ENCODE results near the gene UROD.
"Not testable (repeated sequence)": the region's sequence is repeated elsewhere in the genome, so short reads cannot be mapped to it uniquely, and the experiment has no call there.

UROD gene

DNA sequence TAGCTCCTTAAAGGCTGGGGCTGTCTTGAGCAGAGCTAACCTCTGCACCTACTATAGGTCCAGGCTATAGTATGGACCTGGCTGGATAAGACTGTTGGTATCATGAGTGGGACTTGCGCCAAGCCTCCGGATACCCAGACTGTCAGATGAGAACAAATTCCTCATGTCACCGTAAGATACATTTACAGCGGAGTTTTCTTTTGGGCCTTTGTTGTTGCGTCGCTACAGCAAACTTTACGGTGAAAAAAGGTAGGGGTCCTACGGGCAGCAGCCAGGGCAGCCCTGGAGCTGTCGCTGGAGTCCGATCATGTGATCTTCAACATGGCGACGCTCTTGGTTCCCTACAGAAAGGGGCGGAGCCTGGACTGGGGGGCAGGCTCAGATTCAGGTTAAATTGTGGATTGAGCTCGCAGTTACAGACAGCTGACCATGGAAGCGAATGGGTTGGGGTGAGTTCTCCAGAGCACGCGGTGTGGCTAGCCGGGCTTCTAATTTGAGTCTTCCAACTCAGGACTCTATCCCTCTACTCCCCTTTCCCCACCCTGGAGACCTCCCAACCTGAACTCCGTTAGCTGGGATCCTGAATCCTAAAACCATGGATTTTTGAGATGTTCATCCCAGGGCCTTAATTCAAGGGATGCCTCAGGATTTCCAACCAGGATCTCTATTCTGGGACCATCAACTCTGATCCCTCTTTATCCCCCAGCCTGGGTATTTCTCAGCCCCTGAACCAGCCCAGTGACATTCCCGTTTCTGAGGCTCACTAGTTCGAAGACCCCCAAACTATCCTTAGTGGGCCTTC lies at the start of gene UROD:
TSS of gene UROD (plus strand) at position 418 of the 802 bp plus-strand sequence. CDS start at position 430, 12 bp downstream.
- peak; percentile 99 for DNase-seq

DNA sequence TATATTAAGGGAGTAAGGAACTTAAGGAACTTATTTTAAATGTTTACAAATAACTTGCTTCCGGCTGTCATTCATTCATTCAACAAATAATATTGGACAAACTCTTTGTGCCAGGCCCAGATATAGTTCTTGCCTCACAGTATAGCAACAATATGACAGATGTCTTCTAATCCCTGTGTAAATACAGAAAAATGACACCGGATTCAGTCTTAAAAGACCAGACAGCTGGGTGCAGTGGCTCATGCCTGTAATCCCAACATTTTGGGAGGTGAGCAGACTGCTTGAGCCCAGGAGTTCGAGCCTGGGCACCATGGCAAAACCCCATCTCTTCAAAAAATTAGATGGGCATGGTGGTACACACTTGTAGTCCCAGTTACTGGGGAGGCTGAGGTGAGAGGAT lies 49.3 kb upstream of the UROD start:
- DNase-seq: no peak

DNA sequence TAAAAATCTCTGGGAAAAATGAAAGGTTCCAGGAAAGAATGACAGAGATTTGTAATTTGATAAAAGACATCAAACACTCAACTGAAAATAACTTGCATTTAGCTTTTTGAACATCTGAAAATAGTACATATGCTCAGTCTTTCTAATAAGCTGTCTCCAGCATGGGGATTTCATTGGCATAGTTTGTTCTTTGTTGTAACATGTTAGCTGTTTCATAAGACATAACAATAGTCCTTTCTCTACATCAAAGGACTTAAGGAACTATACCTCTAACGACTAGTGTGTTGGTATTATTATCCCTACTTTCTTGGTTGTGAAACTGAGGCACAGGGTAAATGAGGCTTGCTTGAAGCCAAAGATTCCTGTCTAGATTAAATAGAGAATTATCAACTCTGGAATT lies 47.7 kb upstream of the UROD start:
- no peak for DNase-seq

DNA sequence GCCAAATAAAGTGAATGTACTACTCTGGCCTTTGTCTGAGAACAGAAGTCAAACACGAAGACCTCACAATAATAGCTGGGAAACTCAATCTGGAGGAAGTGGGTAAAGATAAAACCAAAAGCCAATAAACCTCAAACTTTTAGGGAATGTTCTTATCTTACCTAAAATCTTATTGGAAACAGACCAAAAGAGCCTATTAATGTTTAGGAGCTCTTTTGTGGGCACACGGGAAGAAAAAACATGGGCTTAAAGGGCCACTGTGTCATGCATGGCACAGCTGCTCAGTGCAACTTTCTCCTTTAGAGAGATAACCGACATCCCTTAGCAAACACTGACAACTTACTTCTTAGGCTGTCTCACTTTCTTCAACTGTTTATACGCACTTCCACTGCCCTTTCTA lies 41.7 kb upstream of the UROD start:
- peak; percentile 16 for DNase-seq

DNA sequence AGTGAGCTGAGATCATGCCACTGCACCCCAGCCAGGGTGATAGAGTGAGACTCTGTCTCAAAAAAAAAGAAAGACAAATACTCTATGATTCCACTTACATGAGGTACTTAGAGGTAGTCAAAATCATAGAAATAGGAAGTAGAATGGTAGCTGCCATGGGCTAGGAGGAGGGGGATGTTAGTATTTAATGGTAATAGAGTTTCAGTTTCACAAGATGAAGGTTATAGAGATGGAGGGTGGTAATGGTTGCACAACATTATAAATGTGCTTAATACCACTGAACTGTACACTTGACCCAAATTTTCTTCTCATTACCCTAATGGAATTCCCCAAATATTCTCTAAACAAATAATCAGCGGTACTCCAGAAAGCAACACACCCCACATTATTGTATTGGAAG lies 38.4 kb upstream of the UROD start:
- no peak for DNase-seq

DNA sequence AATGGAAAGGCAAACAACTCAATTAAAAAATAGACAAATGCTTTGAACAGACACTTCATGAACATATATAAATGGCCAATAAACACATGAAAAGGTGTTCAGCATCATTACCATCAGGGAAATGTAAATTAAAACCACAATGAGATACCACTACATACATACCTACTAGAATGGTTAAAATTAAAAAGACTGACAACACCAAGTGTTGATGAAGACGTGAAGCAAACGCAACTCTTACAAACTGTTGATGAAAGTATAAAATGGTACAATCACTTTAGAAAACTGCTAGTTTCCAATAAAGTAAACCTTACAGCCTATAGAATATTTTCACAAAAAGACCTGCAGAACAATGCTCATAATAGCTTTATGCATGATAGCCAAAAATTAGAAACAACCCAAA lies 35.8 kb upstream of the UROD start:
- DNase-seq: no peak

DNA sequence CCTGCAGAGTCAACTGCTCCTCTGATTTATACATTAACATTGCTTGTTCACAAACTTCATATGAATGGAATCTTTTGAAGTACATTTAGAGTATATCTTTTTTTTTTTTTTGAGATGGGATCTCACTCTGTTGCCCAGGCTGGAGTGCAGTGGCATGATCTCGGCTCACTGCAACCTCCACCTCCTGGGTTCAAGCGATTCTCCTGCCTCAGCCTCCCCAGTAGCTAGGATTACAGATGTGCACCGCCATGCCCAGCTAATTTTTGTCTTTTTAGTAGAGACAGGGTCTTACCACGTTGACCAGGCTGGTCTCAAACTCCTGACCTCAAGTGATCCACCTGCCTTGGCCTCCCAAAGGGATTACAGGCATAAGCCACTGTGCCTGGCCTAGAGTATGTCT lies 34.7 kb upstream of the UROD start:
- not testable (repeated sequence) for DNase-seq

DNA sequence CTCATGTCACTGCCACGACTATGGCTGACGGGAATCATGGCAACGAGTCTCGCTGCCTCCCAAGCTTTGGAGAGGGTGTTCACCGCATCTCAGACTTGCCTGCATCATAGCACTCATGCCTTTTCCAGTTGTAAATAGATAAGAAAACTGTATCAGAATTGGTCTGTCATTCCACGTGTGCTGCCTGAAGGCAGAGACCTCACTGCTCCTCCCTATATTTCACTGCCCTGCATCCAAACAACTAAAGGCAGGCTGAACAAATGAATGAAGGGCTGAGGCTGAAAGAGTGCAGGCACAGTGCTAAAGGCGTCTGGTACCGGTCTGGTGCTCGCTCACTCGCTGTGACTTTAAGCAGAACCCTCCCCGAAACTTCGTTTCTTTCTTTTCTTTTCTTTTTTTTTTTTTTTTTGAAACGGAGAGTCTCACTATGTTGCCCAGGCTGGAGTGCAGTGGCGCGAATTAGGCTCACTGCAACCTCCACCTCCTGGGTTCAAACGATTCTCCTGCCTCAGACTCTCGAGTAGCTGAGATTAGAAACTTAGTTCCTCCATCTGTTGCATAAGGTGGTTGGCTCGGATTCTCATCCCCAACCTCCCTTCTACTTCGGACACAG lies 26.2 kb upstream of the UROD start:
- peak; percentile 80 for DNase-seq

DNA sequence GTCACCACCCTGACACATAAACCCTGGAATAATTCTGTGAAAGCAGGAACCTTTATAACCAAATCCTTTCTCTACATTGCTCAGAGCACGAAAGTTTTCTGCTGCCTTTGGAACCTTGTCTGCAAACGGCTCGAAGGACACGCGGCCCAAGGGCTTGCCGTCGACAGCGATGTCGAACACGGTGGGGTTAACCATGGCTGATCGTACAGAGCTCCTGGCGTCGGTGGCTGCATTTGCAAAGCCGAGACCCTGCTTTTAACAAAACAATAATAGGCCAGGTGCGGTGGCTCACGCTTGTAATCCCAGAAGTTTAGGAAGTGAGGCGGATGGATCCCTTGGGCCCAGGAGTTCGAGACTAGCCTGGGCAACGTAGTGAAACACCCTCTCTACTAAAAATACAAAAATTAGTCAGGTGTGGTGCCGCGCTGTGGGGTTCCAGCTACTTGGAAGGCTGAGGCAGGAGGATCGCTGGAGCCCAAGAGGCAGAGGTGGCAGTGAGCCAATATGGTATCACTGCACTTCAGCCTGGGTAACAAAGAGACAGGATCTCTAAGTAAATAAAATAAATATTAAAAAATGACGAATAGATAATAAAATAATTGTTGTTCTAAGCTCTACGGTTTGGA lies 23.4 kb upstream of the UROD start:
- DNase-seq: no peak

DNA sequence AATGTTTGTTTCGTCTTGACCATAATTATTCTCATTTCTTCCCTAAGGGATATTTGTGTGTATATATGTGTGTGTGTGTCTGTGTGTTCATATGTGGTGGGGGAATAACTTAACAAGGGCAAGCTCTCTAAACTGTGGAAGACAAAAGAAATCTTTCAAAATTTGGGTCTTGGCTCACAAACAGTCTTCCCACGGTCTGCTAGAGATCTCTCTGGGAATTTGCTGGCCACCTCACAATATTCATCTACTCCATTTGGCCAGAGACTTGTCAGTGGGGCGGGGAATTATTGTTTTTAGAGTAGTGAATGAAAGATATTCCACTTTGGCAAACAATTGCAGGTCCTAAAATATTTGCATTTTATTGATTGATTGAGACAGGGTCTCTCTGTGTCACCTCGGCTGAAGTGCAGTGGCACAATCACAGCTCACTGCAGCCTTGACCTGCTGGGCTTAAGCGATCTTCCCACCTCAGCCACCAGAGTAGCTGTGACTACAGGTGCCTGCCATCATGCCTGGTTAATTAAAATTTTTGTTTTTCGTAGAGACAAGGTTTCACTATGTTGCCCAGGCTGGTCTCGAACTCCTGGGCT lies 17.6 kb upstream of the UROD start:
- no peak for DNase-seq

DNA sequence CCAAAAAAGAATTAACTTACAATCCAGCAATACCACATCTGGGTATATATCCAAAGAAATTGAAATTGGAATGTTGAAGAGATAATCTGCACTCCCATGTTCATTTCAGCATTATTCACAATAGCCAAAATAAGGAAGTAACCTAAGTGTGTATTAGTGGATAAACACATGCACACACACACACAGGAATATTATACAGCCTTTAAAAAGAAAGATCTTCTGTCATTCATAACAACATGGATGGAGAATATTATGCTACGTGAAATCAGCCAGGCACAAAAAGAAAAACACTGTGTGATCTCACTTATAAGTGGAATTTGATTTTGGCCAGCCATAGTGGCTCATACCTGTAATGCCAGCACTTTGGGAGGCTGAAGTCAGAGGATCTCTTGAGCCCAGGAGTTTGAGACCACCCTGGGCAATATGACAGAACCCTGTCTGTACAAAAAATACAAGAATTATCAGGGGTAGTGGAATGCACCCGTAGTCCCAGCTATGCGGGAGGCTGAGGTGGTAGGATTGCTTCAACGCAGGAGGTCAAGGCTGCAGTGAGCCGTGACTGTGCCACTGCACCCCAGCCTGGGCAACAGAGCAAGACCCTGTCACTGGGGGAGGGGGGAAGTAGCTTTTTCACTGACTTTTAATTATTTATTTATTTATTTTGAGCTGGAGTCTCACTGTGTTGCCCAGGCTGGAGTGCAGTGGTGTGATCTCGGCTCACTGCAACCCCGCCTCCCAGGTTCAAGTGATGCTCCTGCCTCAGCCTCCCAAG lies 16.4 kb upstream of the UROD start:
- no peak for DNase-seq

DNA sequence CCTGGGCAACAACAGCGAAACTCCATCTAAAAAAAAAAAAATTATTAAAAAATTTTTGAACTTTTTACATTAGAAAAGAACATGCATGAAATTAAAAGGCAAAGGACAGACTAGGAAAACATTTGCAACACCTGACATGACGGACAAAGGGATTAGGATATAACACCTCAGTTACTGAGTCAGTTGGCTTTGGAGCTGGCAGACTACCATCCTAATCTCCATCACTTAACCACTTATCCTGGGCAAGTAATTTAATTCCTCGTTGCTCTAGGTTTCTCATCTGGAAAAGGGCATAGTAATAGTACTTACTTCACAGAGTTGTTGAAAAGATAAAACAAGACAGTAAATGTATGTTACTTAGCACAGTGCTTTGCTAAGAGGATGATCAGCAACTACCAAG lies 12.8 kb upstream of the UROD start:
- no peak for DNase-seq

DNA sequence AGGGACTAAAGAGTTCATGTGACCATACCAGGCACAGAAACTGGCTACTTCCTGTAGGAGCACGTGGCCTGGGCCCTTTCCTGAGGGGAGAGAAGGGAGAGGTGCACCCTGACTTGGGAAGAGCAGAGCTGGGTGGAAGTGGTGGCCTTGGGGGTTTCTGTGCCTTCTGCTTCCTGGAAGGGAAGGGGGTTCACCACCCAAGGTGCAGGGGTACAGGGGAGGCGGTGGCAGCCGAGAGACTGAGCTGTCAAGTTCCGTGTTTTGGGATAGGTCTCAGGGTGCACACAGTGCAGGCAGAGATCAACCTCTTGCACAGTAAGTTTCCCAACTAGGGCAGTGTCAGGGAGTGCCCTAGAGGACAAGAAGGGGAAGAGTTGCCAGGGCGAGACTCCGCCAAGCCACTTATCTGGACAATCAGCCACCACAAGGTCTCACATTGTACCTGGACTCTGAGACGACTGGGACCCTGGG lies 11.0 kb upstream of the UROD start:
- DNase-seq: peak; percentile 69

DNA sequence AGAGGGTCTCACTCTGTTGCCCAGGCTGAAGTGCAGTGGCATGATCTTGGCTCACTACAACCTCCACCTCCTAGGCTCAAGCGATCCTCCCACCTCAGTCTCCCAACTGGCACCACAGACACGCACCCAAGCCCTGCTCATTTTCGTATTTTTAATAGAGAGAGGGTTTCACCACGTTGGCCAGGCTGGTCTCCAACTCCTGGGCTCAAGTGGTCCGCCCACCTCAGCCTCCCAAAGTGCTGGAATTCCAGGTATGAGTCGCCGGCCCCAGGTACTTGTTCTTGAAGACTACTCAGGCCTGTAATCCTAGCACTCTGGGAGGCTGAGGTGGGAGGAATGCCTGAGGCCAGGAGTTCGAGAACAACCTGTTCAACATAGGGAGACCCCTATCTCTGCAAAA lies 10.5 kb upstream of the UROD start:
- not testable (repeated sequence) for DNase-seq

DNA sequence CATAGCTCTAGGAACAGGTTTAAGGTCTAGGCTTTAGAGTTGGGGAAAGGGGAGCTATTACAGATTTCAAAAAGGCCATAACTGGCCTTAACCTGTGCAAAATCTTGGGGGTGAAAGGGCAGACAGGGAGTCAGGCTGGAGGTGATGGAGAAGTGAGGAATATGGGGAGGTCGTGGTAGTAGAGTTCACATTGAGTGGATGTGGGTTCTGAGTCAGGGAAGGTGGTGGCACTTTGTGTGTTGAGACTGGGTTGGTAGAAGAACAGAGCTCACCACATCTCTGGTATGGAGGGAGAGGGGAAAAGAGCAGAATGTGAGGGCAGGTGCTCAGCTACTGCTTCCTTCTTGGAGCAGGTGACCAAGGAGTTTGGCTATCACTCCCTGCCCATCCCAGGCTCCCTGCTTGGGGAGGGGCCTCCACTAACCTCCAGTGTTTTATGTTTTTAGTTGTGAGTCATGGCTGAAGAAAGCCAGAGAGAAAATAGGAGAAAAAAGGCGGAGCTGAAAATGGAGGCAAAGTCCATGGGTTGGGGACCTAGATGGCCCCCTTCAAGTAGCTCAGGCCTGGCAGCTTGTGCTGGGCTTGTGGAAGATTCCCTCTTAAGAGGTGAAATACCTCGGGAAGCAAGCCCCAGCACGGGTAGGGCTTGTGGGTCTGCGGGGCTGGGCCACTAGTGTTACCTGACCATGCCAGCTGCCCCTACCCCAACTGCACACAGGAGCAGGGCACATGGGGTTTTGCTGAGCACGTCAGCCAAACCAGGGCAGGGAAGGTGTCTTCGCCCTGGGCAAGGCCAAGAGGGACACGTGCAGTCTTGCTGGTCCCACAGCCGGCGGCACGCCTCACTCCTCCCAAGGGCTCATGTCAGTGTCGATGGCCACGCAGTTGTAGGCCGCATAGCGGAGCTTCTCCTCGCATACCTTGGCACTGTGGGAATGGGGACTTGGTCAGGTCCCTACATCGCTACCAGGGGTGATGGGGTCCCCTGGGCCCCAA lies 9.1 kb upstream of the UROD start:
- DNase-seq: no peak

DNA sequence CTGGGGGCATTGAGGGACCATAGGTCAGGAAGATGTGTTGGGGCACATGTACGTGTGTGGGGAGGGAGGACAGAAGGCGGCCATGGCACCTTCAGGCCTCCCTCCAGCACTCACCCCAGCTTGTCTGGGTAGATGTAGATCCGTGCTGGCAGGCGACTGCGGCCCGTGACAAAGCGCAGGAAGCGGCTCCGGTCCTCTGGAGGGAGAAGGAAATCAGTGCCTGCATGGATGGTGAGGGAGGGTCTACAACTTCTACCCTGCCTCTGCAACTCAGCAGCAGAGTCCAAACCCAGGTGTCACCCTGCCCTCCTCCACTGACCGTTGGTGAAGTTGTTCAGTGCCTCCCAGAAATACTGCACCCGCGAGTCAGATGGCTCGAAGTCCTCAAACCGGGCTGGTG lies 8.3 kb upstream of the UROD start:
- DNase-seq: no peak

DNA sequence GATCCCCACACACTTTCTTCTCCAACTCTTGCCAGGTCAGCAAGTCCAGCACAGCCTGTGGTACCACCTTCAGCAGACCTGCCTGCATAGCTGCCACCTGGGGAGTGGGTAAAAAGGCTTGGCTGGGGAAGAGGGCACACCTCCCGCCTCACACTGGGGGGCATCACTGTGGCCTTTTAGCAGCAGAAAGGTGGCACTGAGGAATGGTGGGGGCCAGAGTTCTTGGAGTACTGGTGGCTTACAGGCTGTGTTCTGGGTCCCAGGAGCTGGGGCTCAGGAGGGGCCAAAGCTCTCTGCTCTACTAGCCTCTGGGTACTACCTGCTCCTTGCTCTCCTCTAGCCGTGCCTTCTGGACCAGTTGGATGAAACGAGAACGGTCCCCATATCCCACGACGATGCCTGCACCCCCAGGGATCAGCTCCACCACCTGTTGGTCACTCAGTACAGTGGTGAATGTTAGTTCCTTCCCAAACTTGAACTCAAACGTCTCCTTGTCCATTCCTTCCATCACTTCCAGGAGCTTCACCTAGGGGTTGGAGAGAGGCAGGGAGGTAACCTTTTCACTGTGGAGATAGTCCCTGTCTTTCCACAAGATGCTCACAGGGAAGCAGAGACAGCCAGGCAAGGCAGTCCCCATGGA lies 7.7 kb upstream of the UROD start:
- no peak for DNase-seq

DNA sequence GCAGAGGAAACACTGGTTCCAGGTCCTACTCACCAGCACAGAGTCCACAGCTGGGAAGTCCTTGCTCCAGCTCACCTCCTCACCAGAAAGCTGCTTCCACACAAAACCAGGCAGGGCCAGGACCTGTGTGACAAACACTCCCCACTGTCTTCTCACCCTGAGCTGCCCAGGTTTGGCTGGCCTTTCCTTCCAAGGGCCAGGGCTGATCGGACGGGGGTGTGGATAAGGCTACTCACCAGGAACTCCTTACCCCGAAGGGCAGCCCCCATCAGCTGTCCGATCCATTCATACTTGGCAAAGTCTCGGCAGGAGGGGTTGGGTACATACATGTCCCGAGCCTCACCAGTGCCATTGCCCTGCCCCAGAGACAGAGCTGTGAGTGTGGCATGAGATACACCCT lies 6.3 kb upstream of the UROD start:
- no peak for DNase-seq

DNA sequence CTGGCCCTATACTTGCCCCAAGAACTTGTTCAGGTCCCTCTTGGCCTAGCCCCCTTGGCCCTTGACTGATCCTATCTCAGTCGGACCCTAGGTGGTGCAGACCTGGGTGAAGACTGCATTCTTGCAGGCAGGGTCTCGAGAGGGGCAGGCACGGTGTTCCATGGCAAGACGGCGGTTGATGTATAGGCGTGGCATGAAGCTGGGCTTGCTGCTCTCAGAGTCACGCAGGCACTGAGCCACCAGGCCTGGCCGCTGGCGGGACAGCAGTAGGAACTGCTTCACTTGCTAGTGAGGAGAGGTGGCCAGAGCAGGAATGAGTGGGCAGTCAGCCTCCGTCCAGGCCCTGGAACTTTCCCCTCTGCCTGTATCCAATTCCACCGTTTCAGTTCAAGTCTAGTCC lies 4.7 kb upstream of the UROD start:
- DNase-seq: no peak

DNA sequence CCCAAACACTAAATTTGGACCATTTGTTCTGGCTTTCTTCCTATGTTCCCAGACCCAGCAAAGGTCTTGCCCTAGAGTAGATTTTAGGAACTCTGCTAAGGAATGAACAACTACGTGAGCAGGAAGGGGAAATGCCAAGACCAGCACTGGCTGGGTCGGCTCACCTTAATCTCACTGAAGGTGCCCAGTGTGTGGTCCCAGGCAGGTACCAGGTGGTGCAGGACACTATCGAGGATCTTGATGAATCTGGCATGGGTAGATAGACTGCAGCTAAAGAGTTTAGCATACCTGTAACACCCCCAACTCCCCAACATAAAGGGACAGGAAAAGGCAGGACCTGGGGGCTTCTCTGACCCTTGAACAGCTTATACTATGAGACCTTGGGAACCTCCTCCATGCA lies 4.0 kb upstream of the UROD start:
- DNase-seq: no peak

DNA sequence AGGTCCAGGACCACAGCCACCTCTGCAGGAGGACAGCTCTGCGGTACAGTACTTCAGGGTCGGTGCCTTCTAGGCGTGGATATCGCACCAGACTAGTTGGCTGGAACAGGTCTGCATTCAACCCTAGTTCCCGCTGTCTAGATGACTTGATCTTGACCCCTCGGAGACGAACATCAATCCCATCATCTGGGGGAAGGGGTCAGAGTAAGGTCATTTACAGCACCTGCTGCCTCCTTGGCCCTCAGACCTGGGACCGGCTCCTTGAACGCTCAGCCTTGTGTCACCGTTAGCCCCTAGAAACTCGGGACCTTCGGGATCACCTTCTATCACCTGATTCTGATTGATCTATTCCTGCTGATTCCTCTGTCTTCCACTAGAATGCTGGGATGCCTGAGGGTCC lies 3.5 kb upstream of the UROD start:
- DNase-seq: no peak
